ENCODE results near the gene P3H2. TPM values are rescaled to one million over a fixed set of nuclear protein-coding genes. Genes with fewer than 3 reads are reported as not detected.
A peak's percentile ranks its signal among the peaks of the same experiment; 100 is the strongest.

The P3H2 gene
- total and polyA plus RNA-seq, 2 experiments from 2014 or later = 8.2 to 24.2 TPM

- Histone ChIP-seq H3K36me3 (ENCODE audit: insufficient read depth) (no peaks in the 10 kb centered on the region), H3K27me3 (ENCODE audit: insufficient read depth) (no peaks in the 10 kb centered on the region), H3K27ac (ENCODE audit: low read depth) (no peak overlapping the region), H3K9me2 (ENCODE audit: insufficient read depth) (no peaks in the 10 kb centered on the region; the same call in 1 of the 2 replicates), H3K4me1 (ENCODE audit: insufficient read depth) (peaks cover 28% of the 10 kb centered on the region), H3F3A (replicated peaks; ENCODE audit: low read depth) (no peaks in the 10 kb centered on the region), H3K4me2 (peak overlapping the region; percentile 21), H3K79me2 (replicated peaks; ENCODE audit: insufficient read depth) (no peaks in the 10 kb centered on the region), H2AFZ (no peak overlapping the region), H4K20me1 (replicated peaks; ENCODE audit: insufficient read depth) (no peaks in the 10 kb centered on the region), H3K4me3 (no peak overlapping the region)
- H3K9me3 Mint-ChIP-seq = no peaks in the 10 kb centered on the region
- peaks cover 37% of the 10 kb centered on the region; the same call in 2 of the 3 replicates for H3K36me3 Mint-ChIP-seq (ENCODE audit: low read depth)
- no peaks in the 10 kb centered on the region for H3K27me3 Mint-ChIP-seq (ENCODE audit: insufficient read depth, low read depth, poor library complexity)
- DNase-seq (ENCODE audit: low spot score) (no peak), ATAC-seq (no peak)
- TF ChIP-seq REST (IDR thresholded peaks at IDR 0.05; ENCODE audit: unreplicated experiment) (no peak), ETS1 (IDR thresholded peaks at IDR 0.05) (no peak), CREB1 (CRISPR knock-in tag; IDR thresholded peaks at IDR 0.05; ENCODE audit: low read depth) (no peak), CTCF (conservative IDR thresholded peaks at IDR 0.05; ENCODE audit: low read depth in 2 of 2) (no peak)
- H3K4me3 Mint-ChIP-seq = no peak overlapping the region
- H3K27ac Mint-ChIP-seq = peak overlapping the region; percentile 52
- peaks cover 29% of the 10 kb centered on the region for H3K4me1 Mint-ChIP-seq
Measured at GRCh38 chr3:189982321-189982945, 138.3 kb downstream of the P3H2 start.

- no peaks in the 10 kb centered on the region for H4K20me1 ChIP-seq (replicated peaks; ENCODE audit: insufficient read depth)
- H3K36me3 ChIP-seq (ENCODE audit: insufficient read depth) = no peaks in the 10 kb centered on the region
- no peak overlapping the region for H3K4me2 ChIP-seq
- no peaks in the 10 kb centered on the region for H3K9me3 Mint-ChIP-seq
- no peaks in the 10 kb centered on the region for H3K27me3 Mint-ChIP-seq (ENCODE audit: insufficient read depth, low read depth, poor library complexity)
- DNase-seq (ENCODE audit: low spot score) = no peak
- no peak for TF ChIP-seq ZNF462 (CRISPR knock-in tag; IDR thresholded peaks at IDR 0.05)
- TF ChIP-seq EZH2 (IDR thresholded peaks at IDR 0.05; ENCODE audit: low read depth, unreplicated experiment) = no peak
- TF ChIP-seq ZNF114 (CRISPR knock-in tag; IDR thresholded peaks at IDR 0.05) = no peak
- no peak for TF ChIP-seq EZH2phosphoT487 (IDR thresholded peaks at IDR 0.05; ENCODE audit: unreplicated experiment)
- H2AFZ ChIP-seq = no peak overlapping the region
- no peaks in the 10 kb centered on the region for H3K79me2 ChIP-seq (replicated peaks; ENCODE audit: insufficient read depth)
- no peak for ATAC-seq
- H3K4me3 ChIP-seq = no peak overlapping the region
- no peak overlapping the region; the same call in 1 of the 2 replicates for H3K27ac Mint-ChIP-seq
- H3K36me3 Mint-ChIP-seq (ENCODE audit: low read depth) = peaks cover 39% of the 10 kb centered on the region; the same call in 2 of the 3 replicates
- peaks cover 28% of the 10 kb centered on the region for H3K4me1 ChIP-seq (ENCODE audit: insufficient read depth)
- H3K27ac ChIP-seq (ENCODE audit: low read depth) = no peak overlapping the region
- peaks cover 28% of the 10 kb centered on the region for H3K4me1 Mint-ChIP-seq
- H3K27me3 ChIP-seq (ENCODE audit: insufficient read depth) = no peaks in the 10 kb centered on the region
- no peaks in the 10 kb centered on the region for H3F3A ChIP-seq (replicated peaks; ENCODE audit: low read depth)
- H3K4me3 Mint-ChIP-seq = no peak overlapping the region
- no peaks in the 10 kb centered on the region; the same call in 1 of the 2 replicates for H3K9me2 ChIP-seq (ENCODE audit: insufficient read depth)
Measured at GRCh38 chr3:189981668-189982067, 139.0 kb downstream of the P3H2 start.

Measured in GM23338 (cell line).